ENCODE measurements around the gene NRN1.

Gene NRN1

DNA sequence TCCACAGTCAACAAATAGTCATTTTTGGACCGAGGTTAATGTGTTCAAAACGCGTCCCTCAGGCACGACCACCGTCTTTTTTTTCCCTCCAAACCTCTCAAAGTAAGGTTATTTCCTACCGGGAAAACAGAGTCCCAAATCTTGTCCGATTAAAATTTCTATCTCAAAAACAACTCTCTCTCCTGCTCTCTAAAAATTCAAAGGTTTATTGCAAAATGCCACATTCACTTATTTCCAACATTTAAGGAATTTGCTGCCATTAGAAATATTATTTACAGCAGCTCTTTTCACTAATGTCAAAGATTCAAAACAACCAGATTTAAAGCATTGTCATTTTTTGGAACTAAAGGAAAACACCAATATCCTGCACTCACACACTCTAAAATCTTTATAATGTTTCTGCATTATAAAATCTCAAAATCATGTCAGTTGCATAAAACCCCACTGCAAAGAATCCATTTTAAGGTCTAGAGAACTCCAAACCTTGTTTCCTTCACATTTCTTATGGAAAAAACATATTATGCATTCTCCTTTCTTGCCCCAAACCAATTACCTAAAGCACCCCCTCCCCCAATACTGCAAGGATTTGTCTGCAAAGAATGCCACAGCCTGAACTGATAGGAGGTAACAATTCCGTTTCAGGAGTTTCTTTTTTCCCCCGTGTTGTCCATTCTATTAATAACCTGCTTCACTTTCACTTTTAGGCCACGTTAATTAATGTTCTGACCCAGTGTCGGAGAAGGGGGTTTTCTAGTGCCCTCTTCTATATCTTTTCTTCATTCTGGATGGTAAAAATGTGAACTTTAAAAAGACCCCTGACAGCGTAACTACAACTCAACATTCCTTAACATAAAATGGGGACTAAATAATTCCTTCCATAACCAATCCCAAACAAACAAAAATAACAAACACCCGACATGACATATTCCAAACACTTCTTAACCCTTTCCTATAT, 1.4 kb downstream of the NRN1 start:
- DNase-seq (ENCODE audit: low spot score in 2 of 2): no peak
- Mint-ChIP-seq H3K4me1 (peaks cover 65% of the 10 kb centered on the region), H3K9me3 (peaks cover 4% of the 10 kb centered on the region)

DNA sequence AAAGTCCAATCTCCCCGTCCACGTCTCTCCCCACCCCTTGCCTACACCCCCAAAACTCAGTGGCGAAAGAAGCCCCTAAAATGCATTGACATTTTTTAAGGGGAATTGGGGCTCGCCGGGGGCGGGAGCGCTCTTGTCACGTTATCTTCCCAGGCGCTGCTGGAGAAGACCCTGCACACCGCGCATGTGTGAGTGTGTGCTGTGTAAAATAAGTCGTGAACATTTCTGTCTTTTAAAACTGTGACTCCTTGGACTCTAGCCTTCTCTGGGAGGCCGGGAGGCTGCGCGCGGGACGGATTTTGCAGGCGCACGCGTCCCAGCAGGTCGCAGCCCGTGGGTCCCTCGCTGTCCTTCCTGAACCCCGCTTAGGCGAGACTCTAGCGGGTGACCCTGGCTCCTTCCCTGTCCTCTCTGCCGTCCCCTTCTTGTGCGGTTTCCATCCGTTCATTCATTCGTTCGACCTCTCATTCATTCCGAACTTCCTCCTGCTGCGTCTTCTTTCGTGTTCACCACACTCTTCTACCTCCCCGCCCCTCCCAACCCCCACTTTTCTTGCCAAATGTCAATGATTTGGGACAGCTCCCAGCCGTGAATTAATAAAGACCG, 2.2 kb downstream of the NRN1 start:
- Mint-ChIP-seq H3K27ac (peak overlapping the region; percentile 56), H3K36me3 (peaks cover 59% of the 10 kb centered on the region), H3K4me1 (peaks cover 73% of the 10 kb centered on the region), H3K4me3 (peak overlapping the region; percentile 76), H3K9me3 (peaks cover 7% of the 10 kb centered on the region)
- DNase-seq (ENCODE audit: low spot score in 2 of 2) (no peak), ATAC-seq (no peak)

More for the DNA sequence above, 1.4 kb downstream of the NRN1 start:
- no peak for ATAC-seq
- peak overlapping the region; percentile 76 for H3K4me3 Mint-ChIP-seq
- H3K36me3 Mint-ChIP-seq: peaks cover 54% of the 10 kb centered on the region
- H3K27ac Mint-ChIP-seq: peak overlapping the region; percentile 56

DNA sequence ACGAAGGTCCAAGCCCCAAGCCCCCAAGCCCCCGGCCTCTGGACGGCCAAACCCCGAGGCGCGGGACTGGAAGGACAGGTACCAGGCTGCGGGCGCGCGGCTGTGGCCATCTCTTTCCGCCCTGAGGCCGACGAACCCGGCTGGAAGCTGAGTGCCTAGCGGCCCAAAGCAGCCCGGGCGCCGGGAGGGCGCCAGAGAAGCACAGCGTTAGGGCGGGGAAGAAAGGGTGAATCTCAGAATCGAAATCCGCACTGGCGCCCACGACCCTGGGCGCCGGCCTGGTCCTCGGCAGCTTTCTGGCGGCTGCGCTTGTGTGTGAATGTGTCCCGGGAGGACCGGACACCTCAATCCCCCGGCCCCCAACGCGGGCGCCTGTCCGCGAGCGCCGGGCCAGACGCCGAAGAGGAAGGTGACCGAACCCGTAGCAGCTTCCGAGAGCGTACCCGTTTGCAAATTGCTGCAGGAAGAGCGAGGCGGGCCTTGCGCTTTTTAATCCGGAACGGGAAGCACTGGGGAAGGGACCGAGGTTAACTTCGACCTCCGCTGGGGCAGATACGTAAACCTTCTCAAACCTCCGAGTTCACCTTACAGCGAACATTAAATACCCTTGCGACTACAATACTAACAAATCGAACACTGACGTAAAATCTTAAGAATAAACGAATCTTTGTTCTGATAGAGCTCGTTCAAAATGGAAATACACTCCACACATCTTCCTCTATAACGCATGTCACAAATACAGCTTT, 2.9 kb downstream of the NRN1 start:
- ATAC-seq (peak; percentile 2), DNase-seq (ENCODE audit: low spot score in 2 of 2) (peak in 1 of 2 donors; percentile 53)
- Mint-ChIP-seq H3K9me3 (peaks cover 7% of the 10 kb centered on the region), H3K27ac (peak overlapping the region; percentile 56), H3K36me3 (peaks cover 61% of the 10 kb centered on the region), H3K4me1 (peaks cover 72% of the 10 kb centered on the region), H3K4me3 (peak overlapping the region; percentile 76)

DNA sequence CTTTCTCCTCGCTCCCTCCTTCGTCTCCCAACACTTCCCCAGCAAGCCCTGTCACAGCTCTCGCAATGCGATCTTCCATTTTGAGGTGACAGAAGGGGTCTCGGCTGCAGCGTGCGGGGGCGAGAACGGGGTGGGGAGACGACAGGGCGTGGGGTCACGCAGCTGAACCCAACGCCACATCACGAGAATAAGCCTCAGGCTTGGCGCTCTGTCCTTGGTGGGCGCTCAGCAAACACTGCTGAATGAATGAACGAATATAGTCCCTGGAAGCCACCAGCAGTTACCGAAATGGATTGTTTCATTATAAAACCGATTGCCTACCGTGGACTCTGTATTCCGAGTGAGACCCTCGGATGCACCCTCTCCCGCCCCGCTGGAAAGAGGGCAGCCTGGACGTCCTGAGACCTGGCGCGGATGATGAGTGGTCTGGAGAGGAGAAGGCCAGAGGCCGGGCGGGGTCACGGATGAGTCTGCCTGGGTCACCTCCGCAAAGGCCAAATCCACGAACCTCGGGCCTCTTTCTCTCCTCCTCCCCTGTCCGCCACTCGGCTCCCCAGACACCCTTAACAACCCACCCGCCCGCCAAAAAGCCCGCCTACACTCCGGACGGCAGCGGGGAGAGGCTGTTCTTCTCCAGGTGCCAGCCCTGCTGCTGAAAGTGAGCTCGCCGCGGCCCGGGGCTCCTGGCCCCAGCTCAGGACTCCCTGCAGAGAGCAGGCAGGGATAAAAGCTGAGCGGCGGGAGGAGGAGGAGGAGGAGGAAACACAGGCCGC, 3.7 kb downstream of the NRN1 start:
- H3K36me3 Mint-ChIP-seq: peaks cover 57% of the 10 kb centered on the region
- H3K9me3 Mint-ChIP-seq: peaks cover 7% of the 10 kb centered on the region
- peak overlapping the region; percentile 76 for H3K4me3 Mint-ChIP-seq
- no peak overlapping the region for H3K27ac Mint-ChIP-seq
- DNase-seq (ENCODE audit: low spot score in 2 of 2) (no peak), ATAC-seq (no peak)
- peaks cover 75% of the 10 kb centered on the region for H3K4me1 Mint-ChIP-seq

DNA sequence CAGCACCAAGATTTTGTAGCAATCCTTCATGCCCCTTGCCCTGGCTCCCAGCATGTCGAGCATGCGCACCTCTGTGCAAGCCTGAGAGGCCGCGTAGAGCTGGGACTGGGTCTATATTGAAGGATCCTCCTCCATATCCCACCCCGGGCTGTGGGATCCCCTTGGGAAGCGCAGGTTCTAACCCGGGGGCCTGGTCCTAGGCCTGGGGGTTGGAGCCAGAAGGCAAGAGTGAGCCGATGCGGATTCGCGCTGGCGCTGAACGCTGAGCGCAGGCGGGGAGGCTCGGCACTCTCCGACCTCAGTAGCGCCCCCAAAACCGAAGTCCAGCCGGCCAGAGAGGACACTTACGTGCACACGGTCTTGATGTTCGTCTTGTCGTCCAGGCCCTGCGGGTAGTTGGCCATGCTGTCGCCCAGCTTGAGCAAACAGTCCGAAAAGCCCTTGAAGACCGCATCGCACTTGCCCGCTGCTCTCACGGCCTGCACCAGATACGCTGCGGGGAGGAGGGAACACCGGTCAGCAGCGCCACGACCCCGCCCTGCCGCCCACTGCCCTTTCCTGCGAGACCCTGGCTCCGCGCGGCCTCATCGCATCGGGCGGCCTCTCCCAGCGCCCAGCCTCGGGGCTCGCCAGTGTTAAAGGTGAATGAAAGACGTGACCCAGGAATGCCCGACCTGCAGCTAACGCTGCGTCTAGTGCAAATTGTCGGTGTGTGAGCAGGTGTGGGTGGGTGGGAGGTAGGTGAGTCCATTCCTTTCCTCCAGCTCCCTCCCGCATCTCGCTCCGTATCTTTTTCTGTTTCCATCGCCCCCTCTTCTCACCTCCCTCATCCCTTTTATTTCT, 4.5 kb downstream of the NRN1 start:
- DNase-seq (ENCODE audit: low spot score in 2 of 2): peak in 1 of 2 donors; percentile 58
- Mint-ChIP-seq H3K27ac (no peak overlapping the region), H3K36me3 (peaks cover 49% of the 10 kb centered on the region), H3K9me3 (peaks cover 7% of the 10 kb centered on the region), H3K4me3 (peak overlapping the region; percentile 76), H3K4me1 (peaks cover 74% of the 10 kb centered on the region)
- ATAC-seq: no peak

DNA sequence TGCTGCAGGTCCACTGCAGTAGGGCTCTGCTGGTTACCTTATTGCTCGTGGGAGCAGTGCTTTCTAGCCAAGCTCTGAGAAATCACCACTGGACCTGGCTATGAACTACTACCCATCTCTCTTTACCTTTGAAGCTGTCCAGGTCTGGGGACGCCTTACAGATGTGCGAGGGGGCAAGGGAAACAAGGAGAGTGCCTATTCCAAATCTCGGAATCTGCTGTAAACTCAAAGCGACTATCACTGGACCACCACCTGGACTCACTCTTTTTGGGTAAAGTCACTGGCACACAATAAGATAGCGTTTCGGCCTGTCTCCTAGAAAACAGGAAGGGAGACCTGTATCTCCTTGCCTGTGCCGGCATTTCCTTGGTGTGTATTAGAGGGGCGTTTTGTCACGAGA, 5.3 kb downstream of the NRN1 start:
- peak overlapping the region; percentile 76 for H3K4me3 Mint-ChIP-seq
- H3K27ac Mint-ChIP-seq: no peak overlapping the region
- peaks cover 41% of the 10 kb centered on the region for H3K36me3 Mint-ChIP-seq
- H3K4me1 Mint-ChIP-seq: peaks cover 74% of the 10 kb centered on the region
- H3K9me3 Mint-ChIP-seq: peaks cover 7% of the 10 kb centered on the region
- ATAC-seq (no peak), DNase-seq (ENCODE audit: low spot score in 2 of 2) (no peak)

DNA sequence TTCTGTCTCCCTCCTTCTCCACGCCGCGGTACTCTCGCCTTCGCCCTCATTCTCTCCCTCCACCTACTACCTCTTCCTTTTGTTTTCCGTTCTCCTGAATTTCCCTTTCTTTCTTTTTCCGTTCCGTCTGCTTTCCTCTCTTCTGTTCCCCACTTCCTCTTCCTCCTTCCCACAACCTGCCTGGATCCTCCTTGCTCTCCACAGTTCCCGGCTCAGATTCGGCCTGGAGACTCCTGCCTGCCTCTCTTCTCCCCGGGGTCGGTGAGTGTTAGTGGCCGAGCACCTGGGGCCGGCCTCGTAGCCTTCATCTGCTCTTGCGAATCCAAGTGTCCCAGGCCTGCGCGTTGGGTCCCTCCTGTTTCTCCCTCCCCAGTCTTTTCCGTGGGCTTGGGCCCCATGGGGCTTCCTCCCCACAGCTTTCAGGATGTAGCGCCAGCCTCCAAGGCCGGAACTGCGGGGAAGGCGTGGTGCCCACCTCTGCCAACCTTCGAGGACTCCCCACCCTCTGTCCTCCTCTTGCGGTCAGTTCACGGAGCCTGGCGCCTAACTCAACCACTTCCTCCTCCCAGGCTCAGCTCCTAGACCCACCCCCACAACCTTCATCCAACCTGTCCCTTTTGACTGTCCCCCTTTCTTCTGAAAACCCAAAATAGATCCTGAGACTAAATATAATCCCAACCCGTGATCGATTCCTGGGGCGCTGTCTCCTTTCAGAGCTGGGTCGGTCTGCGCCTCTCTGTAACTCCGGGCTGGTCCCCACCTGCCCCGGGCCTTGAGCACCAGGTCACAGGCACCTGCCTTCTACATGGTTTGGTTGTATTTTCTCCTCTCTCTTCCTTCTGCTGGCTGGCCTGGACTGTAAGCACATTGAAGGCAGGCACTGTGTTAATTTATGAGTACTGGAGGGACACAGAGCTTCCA, 6.8 kb downstream of the NRN1 start:
- peak overlapping the region; percentile 44 for H3K4me3 Mint-ChIP-seq
- DNase-seq (ENCODE audit: low spot score in 2 of 2): no peak
- no peak for ATAC-seq
- peaks cover 37% of the 10 kb centered on the region for H3K36me3 Mint-ChIP-seq
- H3K27ac Mint-ChIP-seq: peak overlapping the region; percentile 21
- H3K9me3 Mint-ChIP-seq: peaks cover 5% of the 10 kb centered on the region
- H3K4me1 Mint-ChIP-seq: peaks cover 74% of the 10 kb centered on the region

DNA sequence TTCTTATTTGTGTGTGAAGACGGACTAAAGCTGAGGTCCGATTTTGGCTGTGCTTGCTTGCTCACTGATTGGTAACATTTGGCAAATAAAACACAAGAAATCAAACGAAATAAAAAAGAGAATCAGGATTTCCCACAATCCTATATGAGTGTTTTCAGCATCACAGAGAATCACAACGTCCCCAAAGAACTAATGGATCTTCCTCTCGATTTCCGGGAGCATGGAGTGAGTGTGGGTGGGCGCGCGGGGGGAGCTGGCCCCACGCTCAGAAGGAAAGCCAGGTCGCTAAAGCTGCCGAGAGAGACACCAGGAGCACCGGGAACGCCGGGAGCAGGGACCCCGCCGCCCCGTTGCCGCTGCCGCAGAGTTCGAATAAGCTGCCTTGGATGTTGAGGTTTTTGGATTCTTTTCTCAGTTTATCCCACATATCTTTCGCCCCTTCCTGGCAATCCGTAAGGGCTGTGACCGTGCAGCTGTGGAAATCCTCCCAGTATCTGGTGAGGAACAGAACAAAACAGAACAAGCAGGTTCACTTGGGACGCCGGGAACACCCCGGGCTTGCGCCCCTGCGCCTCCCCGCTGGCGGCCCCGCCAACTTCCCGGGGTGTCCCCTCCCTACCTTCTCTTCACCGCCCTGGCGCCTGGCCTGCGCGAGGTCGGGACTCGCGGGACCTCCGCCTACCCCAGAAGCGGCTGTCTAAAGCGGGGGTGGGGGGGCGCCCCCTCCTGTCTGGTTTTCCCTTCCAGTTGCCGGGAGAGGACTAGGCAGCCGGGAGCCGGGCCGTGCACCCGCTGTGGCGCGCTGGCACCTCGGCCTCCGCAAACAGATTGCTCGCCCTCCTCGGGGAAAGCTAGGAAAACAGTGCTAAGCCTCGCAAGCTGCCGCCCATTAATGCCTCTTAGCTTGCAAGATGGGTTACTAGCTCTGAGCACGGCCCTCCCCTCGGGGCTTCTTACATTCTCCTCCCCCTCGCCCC, 7.7 kb downstream of the NRN1 start:
- Mint-ChIP-seq H3K27ac (no peak overlapping the region), H3K36me3 (peaks cover 27% of the 10 kb centered on the region), H3K4me3 (peak overlapping the region; percentile 83), H3K4me1 (peaks cover 70% of the 10 kb centered on the region), H3K9me3 (peaks cover 5% of the 10 kb centered on the region)
- ATAC-seq (no peak), DNase-seq (ENCODE audit: low spot score in 2 of 2) (peak in 1 of 2 donors; percentile 52)

DNA sequence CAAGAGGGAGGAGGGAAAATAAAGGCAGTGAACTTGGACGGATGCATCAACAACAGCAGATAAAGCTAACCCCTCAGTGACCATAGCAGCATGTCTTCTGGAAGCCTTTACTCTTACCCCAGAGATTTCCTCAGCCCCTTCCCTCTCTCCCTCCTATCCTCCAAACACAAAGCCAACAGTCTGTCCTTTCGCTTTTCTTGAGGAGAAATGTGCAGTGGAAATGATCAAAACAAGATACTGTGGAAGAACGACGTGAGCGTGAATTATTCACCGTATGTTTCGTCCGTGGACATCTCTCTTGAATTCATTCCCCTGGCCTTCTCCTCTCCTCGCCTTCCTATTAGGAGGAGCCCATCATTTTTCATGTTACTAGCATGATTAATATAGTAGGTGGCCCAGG, 8.5 kb downstream of the NRN1 start:
- Mint-ChIP-seq H3K36me3 (peaks cover 24% of the 10 kb centered on the region), H3K9me3 (peaks cover 5% of the 10 kb centered on the region), H3K27ac (no peak overlapping the region), H3K4me3 (peak overlapping the region; percentile 83), H3K4me1 (peaks cover 67% of the 10 kb centered on the region)
- ATAC-seq: no peak
- no peak for DNase-seq (ENCODE audit: low spot score in 2 of 2)

DNA sequence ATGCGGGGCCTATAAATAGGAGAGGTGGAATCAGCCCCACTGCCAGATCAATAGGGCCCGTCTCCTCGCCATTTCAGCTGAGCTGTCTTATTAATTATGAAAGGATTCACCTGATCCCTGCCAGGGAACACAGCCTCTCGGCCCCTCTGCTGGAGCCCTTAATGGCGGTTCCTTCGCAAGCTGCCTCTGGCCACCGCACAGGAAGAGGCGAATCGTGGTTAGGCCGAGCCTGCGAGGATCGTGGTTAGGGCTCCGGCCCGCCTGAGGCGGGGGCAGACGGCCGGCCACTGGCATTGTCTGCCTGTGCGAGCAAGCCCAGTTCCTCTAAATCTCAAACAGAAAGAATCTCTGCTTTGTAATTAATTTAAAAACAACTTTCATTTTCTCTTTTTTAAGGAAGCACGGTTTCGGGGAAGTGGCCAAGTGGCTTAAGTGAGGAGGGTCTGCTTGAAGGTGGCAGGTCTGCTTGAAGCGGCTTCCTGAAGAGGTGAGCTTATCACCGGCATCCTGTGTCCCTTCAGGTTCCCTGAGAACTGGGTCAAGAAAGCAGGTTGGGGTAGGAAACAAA, 9.2 kb downstream of the NRN1 start:
- peak overlapping the region; percentile 83 for H3K4me3 Mint-ChIP-seq
- H3K9me3 Mint-ChIP-seq: peaks cover 5% of the 10 kb centered on the region
- no peak for ATAC-seq
- peak in 1 of 2 donors; percentile 54 for DNase-seq (ENCODE audit: low spot score in 2 of 2)
- H3K4me1 Mint-ChIP-seq: peaks cover 59% of the 10 kb centered on the region
- H3K36me3 Mint-ChIP-seq: peaks cover 17% of the 10 kb centered on the region
- H3K27ac Mint-ChIP-seq: no peak overlapping the region

DNA sequence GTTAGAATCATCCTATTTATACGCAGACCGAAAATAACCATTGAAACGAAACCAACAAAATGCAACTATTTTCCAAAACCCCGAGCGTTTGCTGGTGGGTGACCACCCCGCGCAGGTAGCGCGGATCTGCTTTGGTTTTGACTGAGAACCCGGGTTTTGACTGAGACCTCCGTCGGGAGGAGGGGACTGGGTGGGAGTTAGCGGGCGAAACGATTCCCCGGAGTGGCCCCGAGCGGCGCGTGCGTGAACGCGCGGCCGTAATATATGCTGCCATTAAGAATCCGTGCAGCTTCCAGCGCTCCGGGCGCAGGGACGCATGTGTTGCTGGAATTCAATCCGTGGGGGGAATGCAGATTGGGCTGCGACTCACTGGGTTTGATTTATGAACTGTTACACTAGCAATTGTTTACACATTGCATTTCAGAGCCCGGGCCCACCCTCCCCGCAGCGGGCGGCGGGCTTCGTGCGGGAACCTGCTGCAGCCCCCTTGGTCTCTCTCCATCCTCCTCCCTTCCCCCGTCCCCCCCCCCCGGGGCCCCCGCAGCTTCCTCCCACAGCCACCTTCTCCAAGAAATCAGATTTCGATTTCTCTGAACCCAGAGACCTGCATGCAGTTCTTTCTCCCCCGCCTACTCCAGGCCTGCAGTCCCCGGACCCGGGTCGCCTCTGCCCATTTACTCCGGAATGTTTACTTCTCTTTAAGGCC, 9.9 kb downstream of the NRN1 start:
- H3K36me3 Mint-ChIP-seq: peaks cover 17% of the 10 kb centered on the region
- H3K27ac Mint-ChIP-seq: no peak overlapping the region
- peaks cover 5% of the 10 kb centered on the region for H3K9me3 Mint-ChIP-seq
- peak overlapping the region; percentile 83 for H3K4me3 Mint-ChIP-seq
- ATAC-seq (peak; percentile 5), DNase-seq (ENCODE audit: low spot score in 2 of 2) (no peak)
- peaks cover 58% of the 10 kb centered on the region for H3K4me1 Mint-ChIP-seq
